HG03565 (cell line): ENCODE data around the gene DHPS.
"Not testable (repeated sequence)": the region's sequence is repeated elsewhere in the genome, so short reads cannot be mapped to it uniquely, and the experiment has no call there.

Experiments
- ATAC-seq: cut with Tn5 transposase; IDR thresholded peaks from one replicate; pipeline ENCODE4 v1.9.1; 2021; ENCODE audit warnings: mild to moderate bottlenecking, moderate library complexity; ENCODE audit not compliant: unreplicated experiment

DHPS gene

GRCh38 chr19:12681074-12681987 lies at the start of gene DHPS:
DHPS (minus strand) TSS chr19:12681880; CDS start chr19:12681766, 114 bp downstream.
- peak; percentile 63 for ATAC-seq

GRCh38 chr19:12731337-12731736 lies 49.7 kb upstream of the DHPS start:
- no peak for ATAC-seq

DNA sequence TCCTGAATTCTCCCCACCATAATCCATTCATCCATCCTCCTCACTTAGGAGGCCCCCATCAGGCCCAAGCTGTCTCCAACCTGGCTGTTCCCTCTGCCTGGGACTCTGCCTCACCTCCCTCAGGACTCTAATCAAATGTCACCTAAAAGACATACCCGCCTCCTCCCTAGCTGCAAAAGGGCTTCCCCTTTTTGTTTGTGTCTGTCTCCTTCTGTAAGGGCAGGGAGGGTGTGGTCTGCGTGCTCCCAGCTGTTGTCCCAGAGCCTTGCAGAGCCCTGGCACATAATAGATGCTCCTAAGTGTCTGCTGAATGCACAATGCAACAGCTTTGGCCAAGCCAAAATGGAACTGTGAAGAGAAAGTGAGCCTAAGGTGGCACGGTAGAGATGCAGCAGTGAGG lies 48.4 kb upstream of the DHPS start:
- ATAC-seq = no peak

- ATAC-seq = no peak
Measured at GRCh38 chr19:12727745-12728433, 46.2 kb upstream of the DHPS start.

- no peak for ATAC-seq
Measured at GRCh38 chr19:12726988-12727316, 45.3 kb upstream of the DHPS start.

GRCh38 chr19:12725612-12726011 lies 43.9 kb upstream of the DHPS start:
- not testable (repeated sequence) for ATAC-seq

GRCh38 chr19:12723641-12724426 lies 42.2 kb upstream of the DHPS start, which contains the start of gene TNPO2:
TNPO2 (minus strand) TSS chr19:12723932; CDS start chr19:12720977, 2,955 bp downstream.
- ATAC-seq = no peak

DNA sequence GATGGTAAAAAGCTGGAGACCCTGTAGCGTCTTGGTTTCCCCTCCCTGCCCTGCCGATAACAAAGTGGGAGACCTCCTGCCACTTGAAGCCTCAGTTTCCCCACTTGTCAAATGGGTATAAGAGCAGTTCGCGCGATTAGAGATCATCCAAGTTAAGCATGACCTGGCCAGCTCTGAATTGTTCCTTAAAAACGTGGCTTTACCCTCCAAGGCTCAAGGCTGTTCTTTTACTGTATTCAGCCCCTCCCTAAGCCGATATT lies 41.6 kb upstream of the DHPS start:
- ATAC-seq = no peak

GRCh38 chr19:12722566-12723380 lies 41.1 kb upstream of the DHPS start:
- ATAC-seq = peak; percentile 70

DNA sequence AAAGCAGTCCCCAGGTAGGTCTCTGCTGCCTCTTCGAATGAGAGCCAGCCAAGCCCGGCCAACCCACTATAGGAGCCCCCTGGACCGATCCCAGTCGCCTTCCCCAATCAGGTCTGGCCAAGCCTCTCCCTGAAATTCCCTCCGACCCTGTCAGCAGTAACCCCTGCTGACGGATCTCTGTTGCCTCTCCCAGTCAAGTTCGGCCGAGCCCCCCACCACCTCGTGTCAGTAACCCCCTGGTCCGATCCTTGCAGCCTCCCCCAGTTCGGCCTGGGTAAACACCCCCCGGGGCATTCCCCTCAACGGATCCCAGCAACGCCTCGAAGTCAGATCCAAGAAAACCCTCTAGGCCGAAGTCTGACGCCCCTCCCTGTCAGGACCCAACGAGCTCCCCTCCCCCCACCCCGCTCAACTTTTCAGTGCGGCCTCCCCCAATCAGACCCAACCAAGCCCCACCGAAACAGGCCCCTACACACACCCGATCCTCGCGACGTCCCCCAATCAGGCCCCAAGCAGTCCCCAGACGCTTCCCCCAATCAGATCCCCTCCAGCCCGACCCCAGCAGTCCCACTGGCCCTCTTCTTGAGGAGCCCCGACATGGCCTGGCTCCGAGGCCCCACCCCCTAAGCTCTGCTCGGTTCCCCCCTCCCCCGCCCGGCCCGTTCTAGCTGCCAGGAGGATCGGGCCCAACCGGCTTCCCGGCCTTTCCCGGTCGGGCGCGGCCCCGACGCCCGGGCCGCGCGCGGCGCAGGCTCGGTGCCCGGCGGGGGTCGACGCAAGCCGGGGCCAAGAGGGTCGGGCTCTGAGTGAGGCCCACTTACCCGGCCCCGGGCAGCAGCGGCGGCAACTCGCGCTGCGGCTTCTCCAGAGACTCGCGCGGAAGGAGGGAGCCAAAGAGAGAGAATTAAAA lies 40.2 kb upstream of the DHPS start:
- peak; percentile 4 for ATAC-seq

DNA sequence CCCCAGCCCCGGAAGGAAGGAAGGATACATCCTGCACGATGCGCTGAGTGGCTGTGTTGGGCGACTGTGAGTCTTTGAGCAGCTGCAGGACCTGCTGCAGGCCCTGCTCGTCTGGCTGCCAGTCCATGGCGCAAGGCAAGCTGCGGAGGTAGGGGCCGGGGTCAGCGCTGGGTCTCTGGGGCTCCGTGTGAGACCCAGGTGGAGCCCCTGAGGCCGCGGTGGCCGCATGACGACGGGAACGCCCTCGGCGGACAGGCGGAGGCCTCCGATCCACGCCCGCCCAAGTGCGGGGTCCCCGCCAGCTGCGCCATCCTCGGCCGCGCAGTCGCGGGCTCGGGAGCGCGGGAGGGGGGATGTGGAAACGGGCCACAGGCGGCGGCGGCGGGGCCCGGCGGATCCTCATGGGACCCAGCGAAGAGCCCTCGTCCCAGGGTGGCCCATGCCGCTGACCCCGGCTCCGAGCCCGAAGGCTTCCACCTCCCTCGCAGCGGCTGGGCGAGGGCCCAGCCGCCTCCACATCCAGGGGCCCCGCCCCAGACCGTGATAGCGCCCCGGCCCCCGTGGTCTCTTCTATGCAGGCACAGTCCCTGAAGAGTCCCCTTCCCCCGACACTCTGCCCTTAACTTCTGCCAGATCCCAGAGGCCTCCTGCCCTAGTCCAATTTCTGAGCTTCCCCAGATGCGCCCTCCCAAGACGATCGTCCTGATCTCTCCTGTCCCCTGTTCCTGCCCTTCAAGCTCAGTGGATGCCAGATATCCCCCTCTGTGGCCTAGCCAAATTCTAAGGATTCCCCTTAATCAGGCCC lies 39.4 kb upstream of the DHPS start:
- ATAC-seq = no peak

- ATAC-seq = no peak
Measured at GRCh38 chr19:12720296-12720695, 38.6 kb upstream of the DHPS start.

DNA sequence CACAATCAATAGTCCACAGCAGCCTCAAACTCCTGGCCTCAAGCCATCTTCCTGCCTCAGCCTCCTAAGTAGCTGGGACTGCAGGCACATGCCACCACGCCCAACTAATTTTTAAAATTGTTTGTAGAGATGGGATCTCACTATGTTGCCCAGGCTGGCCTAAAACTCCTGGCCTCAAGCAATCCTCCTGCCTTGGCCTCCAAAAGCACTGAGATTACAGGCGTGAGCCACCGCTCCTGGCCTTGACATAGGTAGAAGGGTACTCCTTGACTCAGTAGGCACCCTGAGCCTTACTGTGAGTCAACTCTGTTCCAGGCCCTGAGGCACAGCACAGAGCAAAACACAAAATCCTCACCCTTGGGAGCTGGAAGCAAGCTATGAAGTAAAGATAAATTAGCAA lies 34.2 kb upstream of the DHPS start:
- ATAC-seq = no peak

DNA sequence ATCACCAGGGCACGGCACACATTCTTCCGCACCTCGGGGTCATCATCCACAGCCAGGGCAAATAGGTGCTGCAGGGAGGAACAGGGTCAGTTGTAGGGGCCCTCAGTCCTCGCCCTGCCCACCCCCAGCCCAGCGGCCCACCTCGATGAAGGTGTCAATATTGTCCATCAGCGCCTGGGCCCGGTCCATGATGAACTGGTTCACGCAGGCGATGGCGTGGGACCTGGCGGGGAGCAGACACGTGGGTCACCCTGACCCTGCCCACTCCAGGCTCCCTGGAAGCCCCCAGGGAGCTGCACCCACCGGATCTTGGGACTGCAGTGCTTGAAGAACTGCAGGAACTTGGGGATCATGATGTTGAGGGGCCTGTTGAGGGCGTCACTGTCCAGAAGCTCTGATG lies 33.4 kb upstream of the DHPS start:
- ATAC-seq = no peak

GRCh38 chr19:12713304-12713703 lies 31.6 kb upstream of the DHPS start:
- ATAC-seq = not testable (repeated sequence)

DNA sequence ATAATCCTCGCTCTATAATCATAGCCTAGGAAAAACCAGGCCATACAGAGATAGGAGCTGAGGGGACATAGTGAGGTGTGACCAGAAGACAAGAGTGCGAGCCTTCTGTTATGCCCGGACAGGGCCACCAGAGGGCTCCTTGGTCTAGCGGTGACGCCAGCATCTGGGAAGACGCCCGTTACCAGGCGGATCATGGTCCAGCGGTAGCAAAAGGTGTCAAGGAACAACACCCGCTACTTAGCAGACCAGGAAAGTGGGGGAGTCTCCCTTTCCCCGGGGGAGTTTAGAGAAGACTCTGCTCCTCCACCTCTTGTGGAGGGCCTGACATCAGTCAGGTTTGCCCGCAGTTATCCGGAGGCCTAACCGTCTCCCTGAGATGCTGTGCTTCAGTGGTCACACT lies 30.4 kb upstream of the DHPS start:
- ATAC-seq = not testable (repeated sequence)

DNA sequence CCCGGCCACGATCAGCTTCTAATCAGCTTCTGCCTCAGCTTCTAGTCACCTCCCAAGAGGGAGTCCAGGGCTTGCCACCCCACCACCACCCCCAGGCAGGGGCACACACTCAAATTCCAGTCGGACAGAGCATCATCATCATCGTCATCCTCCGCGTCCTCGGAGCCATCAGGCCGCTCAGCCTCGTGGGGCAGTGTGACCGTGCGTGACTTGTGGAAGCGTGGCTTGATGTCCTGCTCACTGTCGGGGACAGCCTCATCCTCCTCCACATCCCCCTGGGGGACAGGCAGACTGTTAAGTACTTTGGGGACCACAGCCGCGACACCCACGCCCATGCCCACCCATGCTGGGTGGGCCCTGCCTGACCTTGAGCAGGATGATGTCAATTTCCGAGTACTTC lies 29.5 kb upstream of the DHPS start:
- ATAC-seq = no peak

DNA sequence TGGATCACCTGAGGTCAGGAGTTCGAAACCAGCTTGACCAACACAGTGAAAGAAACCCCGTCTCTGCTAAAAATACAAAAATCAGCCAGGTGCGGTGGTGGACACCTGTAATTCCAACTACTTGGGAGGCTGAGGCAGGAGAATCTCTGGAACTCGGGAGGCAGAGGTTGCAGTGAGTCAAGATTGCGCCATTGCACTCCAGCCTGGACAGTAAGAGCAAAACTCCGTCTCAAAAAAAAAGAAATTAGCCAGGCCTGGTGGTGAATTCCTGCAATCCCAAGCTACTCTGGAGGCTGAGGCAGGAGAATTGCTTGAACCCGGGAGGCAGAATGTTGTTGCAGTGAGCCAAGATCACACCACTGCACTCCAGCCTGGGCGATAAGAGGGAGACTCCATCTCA lies 27.0 kb upstream of the DHPS start:
- ATAC-seq = no peak

DNA sequence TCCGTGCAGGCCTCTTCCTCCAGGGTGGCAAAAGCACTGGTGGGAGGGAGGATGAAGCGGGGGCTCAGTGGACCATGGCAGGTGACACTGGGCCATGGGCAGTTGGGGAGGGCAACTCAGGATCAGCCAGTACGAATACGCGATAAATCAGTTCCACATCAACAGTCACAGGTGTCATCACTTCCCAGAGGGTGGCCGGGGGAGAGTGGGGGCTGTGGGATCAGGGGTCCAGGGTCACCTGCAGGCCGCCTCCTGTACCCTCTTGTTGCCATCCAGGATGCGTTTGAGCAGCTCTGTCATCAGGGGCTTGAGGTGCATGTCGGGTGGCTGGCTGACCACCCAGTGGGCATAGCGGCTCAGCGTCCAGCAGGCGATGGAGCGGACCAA lies 24.6 kb upstream of the DHPS start:
- no peak for ATAC-seq
